HG02870 (cell line): Measurements from ENCODE around the gene SLC17A6.

Experiments
- ATAC-seq: cut with Tn5 transposase; IDR thresholded peaks from one replicate; pipeline ENCODE4 v1.9.1; 2021; ENCODE audit warnings: mild to moderate bottlenecking, moderate library complexity; ENCODE audit not compliant: unreplicated experiment

Gene SLC17A6

GRCh38 chr11:22389526-22390282 is 51.5 kb downstream of the SLC17A6 start:
- no peak for ATAC-seq

- no peak for ATAC-seq
Measured at GRCh38 chr11:22390283-22390655, 52.1 kb downstream of the SLC17A6 start.

GRCh38 chr11:22392561-22392960 is 54.4 kb downstream of the SLC17A6 start:
- ATAC-seq: no peak

- ATAC-seq: no peak
Measured at GRCh38 chr11:22405377-22405776, 67.2 kb downstream of the SLC17A6 start.

GRCh38 chr11:22407267-22407666 is 69.1 kb downstream of the SLC17A6 start:
- ATAC-seq: no peak

- ATAC-seq: no peak
Measured at GRCh38 chr11:22407921-22408320, 69.7 kb downstream of the SLC17A6 start.

GRCh38 chr11:22415476-22415875 is 77.3 kb downstream of the SLC17A6 start:
- ATAC-seq: no peak

- no peak for ATAC-seq
Measured at GRCh38 chr11:22416462-22416861, 78.3 kb downstream of the SLC17A6 start.

- no peak for ATAC-seq
Measured at GRCh38 chr11:22426915-22427314, 88.7 kb downstream of the SLC17A6 start.
